Thyroid gland (tissue), 4 donors: Measurements from ENCODE around the gene EYS. TPM values are rescaled to one million over a fixed set of nuclear protein-coding genes. Genes with fewer than 3 reads are reported as not detected.
"Not testable (repeated sequence)": the region's sequence is repeated elsewhere in the genome, so short reads cannot be mapped to it uniquely, and the experiment has no call there.

Experiments
- DNase-seq, 2 donors: peaks; one replicate each; pipeline ENCODE4 v3.0.0-alpha.2; 2019
- H3K27ac ChIP-seq, 3 donors: fragments of 200-600 bp; sonication (generic); 1 replicate in 2 of 3; 2 replicates in 1 of 3; pipeline ENCODE4 v1.5.1; 2016 to 2019; ENCODE audit warnings: mild to moderate bottlenecking in 1 of 3, moderate library complexity in 1 of 3
- H3K27me3 ChIP-seq: fragments of 200-600 bp; sonication (generic); one replicate; pipeline ENCODE4 v1.5.1; 2019
- H3K36me3 ChIP-seq, 2 donors: fragments of 200-600 bp; sonication (generic); one replicate each; pipeline ENCODE4 v1.5.1; 2016 to 2019
- H3K4me1 ChIP-seq, 2 donors: fragments of 200-600 bp; sonication (generic); one replicate each; pipeline ENCODE4 v1.5.1; 2017 to 2019
- H3K4me3 ChIP-seq, 3 donors: fragments of 200-600 bp; sonication (generic); replicated peaks in 1 of 3; 1 replicate in 2 of 3; 2 replicates in 1 of 3; pipeline ENCODE4 v1.5.1; 2016; ENCODE audit warnings: mild to moderate bottlenecking in 1 of 3
- H3K9me3 ChIP-seq: fragments of 200-600 bp; sonication (generic); one replicate; pipeline ENCODE4 v1.5.1; 2017
- CTCF ChIP-seq, 6 experiments: fragments of 200-600 bp in 3 of 6; fragments of 450-650 bp in 3 of 6; sonication (generic) in 3 of 6; IDR thresholded peaks; one replicate each; pipeline ENCODE4 v1.5.1; 2016 to 2019; ENCODE audit warnings: antibody characterized with exemption in 6 of 6, mild to moderate bottlenecking in 2 of 6, inconsistent platforms in 1 of 6, moderate library complexity in 1 of 6
- POLR2A ChIP-seq, 2 donors: fragments of 450-650 bp; IDR thresholded peaks; one replicate each; pipeline ENCODE4 v1.6.1; 2017; ENCODE audit warnings: antibody characterized with exemption in 2 of 2, mild to moderate bottlenecking in 2 of 2, moderate library complexity in 1 of 2
- WGBS, 2 donors: methylation state at CpG; one replicate each; pipeline ENCODE4 v1.1.5; 2017; 5-methylcytosine and 5-hydroxymethylcytosine counted together
- intact Hi-C: fragments of 100-400 bp; cut with DNase I; formaldehyde crosslinking; loops from one replicate; pipeline ENCODE4 v1.15.1; 2023
- total RNA-seq, 4 donors: library from RNA; depleted of rRNA; stranded (reverse); fragments of >200 nt; gene quantifications; one replicate each; pipeline ENCODE4 v1.2.3, GENCODE V29; 2016

EYS gene
- total RNA-seq, 4 donors from 2014 or later: not detected

- Histone ChIP-seq H3K27me3 (no peaks in the 10 kb centered on the region), H3K36me3 (no peaks in the 10 kb centered on the region), H3K4me1 (no peaks in the 10 kb centered on the region), H3K4me3 (no peak overlapping the region), H3K27ac (no peak overlapping the region), H3K9me3 (no peaks in the 10 kb centered on the region)
- TF ChIP-seq CTCF (IDR thresholded peaks at IDR 0.05): no peak
- no peak for TF ChIP-seq POLR2A (IDR thresholded peaks at IDR 0.05)
- no peak for DNase-seq
- intact Hi-C loops: no loop called here
- 46 to 64% methylated on average over 2 of the region's 2 CpGs for whole genome bisulfite sequencing, 2 donors
These were observed 1765.1 kb downstream of the EYS start for GRCh38 chr6:63941747-63942470.

DNA sequence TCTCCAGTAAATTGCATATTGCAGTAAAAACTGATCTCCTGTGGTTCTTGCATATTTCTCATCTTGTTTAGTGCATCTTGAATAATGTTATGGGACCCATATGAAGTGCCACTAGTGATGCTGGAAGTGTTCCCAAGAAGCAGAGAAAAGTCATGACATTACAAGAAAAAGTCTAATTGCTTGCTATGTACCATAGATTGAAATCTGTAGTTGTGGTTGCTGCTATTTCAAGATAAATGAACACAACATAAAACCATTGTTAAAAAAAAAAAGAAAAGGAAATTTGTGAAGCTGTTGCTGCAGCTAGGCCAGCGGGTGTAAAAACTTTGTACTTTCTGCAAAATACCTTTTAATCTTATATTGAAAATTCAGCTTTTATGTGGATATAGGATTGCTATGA, 1767.0 kb downstream of the EYS start:
- 91 to 97% methylated on average over 1 of the region's 1 CpG for WGBS, 2 donors
- DNase-seq: no peak

GRCh38 chr6:63936399-63936798, 1770.6 kb downstream of the EYS start:
- Histone ChIP-seq H3K27me3 (no peaks in the 10 kb centered on the region), H3K4me3 (no peak overlapping the region), H3K9me3 (no peaks in the 10 kb centered on the region), H3K36me3 (no peaks in the 10 kb centered on the region), H3K27ac (no peak overlapping the region), H3K4me1 (no peaks in the 10 kb centered on the region)
- DNase-seq: no peak
- intact Hi-C loops: no loop called here
- TF ChIP-seq POLR2A (IDR thresholded peaks at IDR 0.05) (no peak), CTCF (IDR thresholded peaks at IDR 0.05) (no peak)

More for the DNA sequence above, 1767.0 kb downstream of the EYS start:
- no peaks in the 10 kb centered on the region for H3K36me3 ChIP-seq
- intact Hi-C loops: no loop called here
- no peaks in the 10 kb centered on the region for H3K27me3 ChIP-seq
- H3K4me3 ChIP-seq: no peak overlapping the region
- H3K27ac ChIP-seq: no peak overlapping the region
- no peaks in the 10 kb centered on the region for H3K4me1 ChIP-seq
- no peak for TF ChIP-seq POLR2A (IDR thresholded peaks at IDR 0.05)
- no peak for TF ChIP-seq CTCF (IDR thresholded peaks at IDR 0.05)
- H3K9me3 ChIP-seq: no peaks in the 10 kb centered on the region

GRCh38 chr6:63935732-63936131, 1771.3 kb downstream of the EYS start:
- H3K27ac ChIP-seq: no peak overlapping the region
- no peak for TF ChIP-seq POLR2A (IDR thresholded peaks at IDR 0.05)
- TF ChIP-seq CTCF (IDR thresholded peaks at IDR 0.05): no peak
- no peak overlapping the region for H3K4me3 ChIP-seq
- intact Hi-C loops: no loop called here
- no peak for DNase-seq
- no peaks in the 10 kb centered on the region for H3K9me3 ChIP-seq
- no peaks in the 10 kb centered on the region for H3K36me3 ChIP-seq
- H3K4me1 ChIP-seq: no peaks in the 10 kb centered on the region
- no peaks in the 10 kb centered on the region for H3K27me3 ChIP-seq

GRCh38 chr6:63933948-63934347, 1773.1 kb downstream of the EYS start:
- not testable (repeated sequence) for DNase-seq

More at GRCh38 chr6:63933948-63934347, 1773.1 kb downstream of the EYS start:
- H3K4me3 ChIP-seq, H3K9me3 ChIP-seq, H3K4me1 ChIP-seq, H3K27ac ChIP-seq, H3K27me3 ChIP-seq, intact Hi-C loops, H3K36me3 ChIP-seq: not testable (repeated sequence)
- WGBS, 2 donors: 89 to 94% methylated on average over 4 of the region's 4 CpGs
